Parathyroid adenoma (tissue), 2 donors: ENCODE results near the gene ACVRL1.

ENCODE experiments used
- H2AFZ ChIP-seq: fragments of 300-600 bp; sonication (generic); one replicate; pipeline ENCODE4 v1.7.0; 2017; ENCODE audit warnings: antibody characterized with exemption, mild to moderate bottlenecking
- H3K27ac ChIP-seq: fragments of 300-600 bp; sonication (generic); one replicate; pipeline ENCODE4 v1.7.0; 2017
- H3K27me3 ChIP-seq: fragments of 300-600 bp; sonication (generic); one replicate; pipeline ENCODE4 v1.7.0; 2017; ENCODE audit warnings: low read length; ENCODE audit not compliant: control insufficient read depth, insufficient read depth
- H3K36me3 ChIP-seq: fragments of 300-600 bp; sonication (generic); one replicate; pipeline ENCODE4 v1.7.0; 2017; ENCODE audit warnings: low read length; ENCODE audit not compliant: control insufficient read depth, insufficient read depth
- H3K4me1 ChIP-seq: fragments of 300-600 bp; sonication (generic); one replicate; pipeline ENCODE4 v1.7.0; 2017; ENCODE audit warnings: control low read depth
- H3K4me2 ChIP-seq: fragments of 300-600 bp; sonication (generic); one replicate; pipeline ENCODE4 v1.7.0; 2017; ENCODE audit warnings: low read length
- H3K4me3 ChIP-seq: fragments of 300-600 bp; sonication (generic); one replicate; pipeline ENCODE4 v1.7.0; 2017; ENCODE audit warnings: low read depth, low read length
- H3K79me2 ChIP-seq: fragments of 300-600 bp; sonication (generic); one replicate; pipeline ENCODE4 v1.7.0; 2017; ENCODE audit warnings: control low read depth
- H3K9ac ChIP-seq: fragments of 300-600 bp; sonication (generic); one replicate; pipeline ENCODE4 v1.7.0; 2017; ENCODE audit warnings: mild to moderate bottlenecking
- H3K9me3 ChIP-seq: fragments of 300-600 bp; sonication (generic); one replicate; pipeline ENCODE4 v1.7.0; 2017; ENCODE audit warnings: low read length; ENCODE audit not compliant: control insufficient read depth
- TF ChIP-seq, protein P1 (sequence below): fragments of 300-600 bp; sonication (generic); IDR thresholded peaks from one replicate; pipeline ENCODE4 v1.7.0; 2017; ENCODE audit warnings: antibody characterized with exemption, mild to moderate bottlenecking
- donor health status: primary hyperparathyroidism.

ACVRL1 gene

GRCh38 chr12:51926718-51927117 lies 19.4 kb downstream of the ACVRL1 start:
- Histone ChIP-seq H3K9me3 (no peaks in the 10 kb centered on the region), H3K27me3 (no peaks in the 10 kb centered on the region), H3K9ac (no peak overlapping the region), H3K4me3 (no peak overlapping the region), H3K4me2 (peak overlapping the region; percentile 34), H3K27ac (peak overlapping the region; percentile 91), H3K36me3 (no peaks in the 10 kb centered on the region), H2AFZ (peak overlapping the region; percentile 55), H3K4me1 (peaks cover 72% of the 10 kb centered on the region), H3K79me2 (no peaks in the 10 kb centered on the region)
- TF ChIP-seq, protein P1, sequence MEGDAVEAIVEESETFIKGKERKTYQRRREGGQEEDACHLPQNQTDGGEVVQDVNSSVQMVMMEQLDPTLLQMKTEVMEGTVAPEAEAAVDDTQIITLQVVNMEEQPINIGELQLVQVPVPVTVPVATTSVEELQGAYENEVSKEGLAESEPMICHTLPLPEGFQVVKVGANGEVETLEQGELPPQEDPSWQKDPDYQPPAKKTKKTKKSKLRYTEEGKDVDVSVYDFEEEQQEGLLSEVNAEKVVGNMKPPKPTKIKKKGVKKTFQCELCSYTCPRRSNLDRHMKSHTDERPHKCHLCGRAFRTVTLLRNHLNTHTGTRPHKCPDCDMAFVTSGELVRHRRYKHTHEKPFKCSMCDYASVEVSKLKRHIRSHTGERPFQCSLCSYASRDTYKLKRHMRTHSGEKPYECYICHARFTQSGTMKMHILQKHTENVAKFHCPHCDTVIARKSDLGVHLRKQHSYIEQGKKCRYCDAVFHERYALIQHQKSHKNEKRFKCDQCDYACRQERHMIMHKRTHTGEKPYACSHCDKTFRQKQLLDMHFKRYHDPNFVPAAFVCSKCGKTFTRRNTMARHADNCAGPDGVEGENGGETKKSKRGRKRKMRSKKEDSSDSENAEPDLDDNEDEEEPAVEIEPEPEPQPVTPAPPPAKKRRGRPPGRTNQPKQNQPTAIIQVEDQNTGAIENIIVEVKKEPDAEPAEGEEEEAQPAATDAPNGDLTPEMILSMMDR, result peak; percentile 79

DNA sequence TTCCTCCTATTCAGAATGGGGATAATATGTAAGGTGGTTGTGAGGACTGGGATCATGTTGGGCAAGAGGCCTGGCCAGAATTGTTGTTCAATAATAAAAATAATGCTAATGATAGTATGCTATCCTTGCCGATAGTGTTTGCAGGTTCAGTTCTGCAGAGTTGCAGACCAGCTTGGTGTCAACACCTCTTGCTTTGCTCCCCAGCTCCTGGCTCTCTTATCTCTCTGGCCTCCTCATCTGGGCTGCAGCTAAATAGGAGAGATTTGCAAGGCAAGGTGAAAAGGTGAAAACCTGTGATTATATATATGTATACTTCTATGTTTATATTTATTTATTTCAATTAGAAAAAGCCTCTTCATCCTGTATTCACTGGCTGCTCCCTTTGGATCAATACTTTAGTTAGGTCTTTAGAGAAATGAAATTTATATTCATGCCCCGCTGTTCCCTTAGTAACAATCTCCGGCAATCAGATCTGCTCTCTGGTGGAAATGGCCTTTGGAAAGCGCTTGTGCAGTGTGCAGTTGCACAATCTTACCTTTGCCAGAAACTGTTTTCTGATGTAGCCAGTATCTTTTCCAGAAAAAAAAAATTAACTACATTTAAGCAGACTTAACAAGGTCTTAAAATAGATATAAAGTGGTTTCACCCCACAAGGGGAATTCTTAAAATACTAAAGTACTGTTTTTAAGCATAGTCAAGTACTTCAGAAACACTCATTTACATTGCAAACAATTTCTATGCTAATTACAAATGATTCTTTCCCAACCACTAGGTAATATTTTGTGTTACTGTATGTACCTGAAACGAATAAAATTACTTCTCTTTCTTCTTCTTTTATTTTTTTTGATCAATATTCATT lies 25.1 kb downstream of the ACVRL1 start:
- Histone ChIP-seq H2AFZ (peak overlapping the region; percentile 49), H3K27ac (peak overlapping the region; percentile 85), H3K79me2 (no peaks in the 10 kb centered on the region), H3K27me3 (no peaks in the 10 kb centered on the region), H3K36me3 (no peaks in the 10 kb centered on the region), H3K4me1 (peaks cover 37% of the 10 kb centered on the region), H3K9ac (no peak overlapping the region), H3K4me3 (peak overlapping the region; percentile 28), H3K9me3 (no peaks in the 10 kb centered on the region), H3K4me2 (peak overlapping the region; percentile 58)
- TF ChIP-seq, protein P1, result no peak

GRCh38 chr12:51934080-51934479 lies 26.8 kb downstream of the ACVRL1 start:
- Histone ChIP-seq H3K36me3 (no peaks in the 10 kb centered on the region), H3K27ac (peak overlapping the region; percentile 40), H3K4me1 (peaks cover 44% of the 10 kb centered on the region), H3K79me2 (no peaks in the 10 kb centered on the region), H3K9me3 (no peaks in the 10 kb centered on the region), H3K4me2 (no peak overlapping the region), H2AFZ (peak overlapping the region; percentile 53), H3K4me3 (no peak overlapping the region), H3K27me3 (no peaks in the 10 kb centered on the region), H3K9ac (no peak overlapping the region)
- TF ChIP-seq, protein P1, result no peak

- Histone ChIP-seq H2AFZ (peak overlapping the region; percentile 5), H3K4me1 (peaks cover 31% of the 10 kb centered on the region), H3K79me2 (no peaks in the 10 kb centered on the region), H3K9ac (no peak overlapping the region), H3K4me2 (no peak overlapping the region), H3K4me3 (no peak overlapping the region), H3K27me3 (no peaks in the 10 kb centered on the region), H3K36me3 (no peaks in the 10 kb centered on the region), H3K9me3 (no peaks in the 10 kb centered on the region), H3K27ac (no peak overlapping the region)
- TF ChIP-seq, protein P1, result no peak
These were observed 30.6 kb downstream of the ACVRL1 start for GRCh38 chr12:51937926-51938325.

GRCh38 chr12:51938726-51939125 lies 31.4 kb downstream of the ACVRL1 start:
- Histone ChIP-seq H3K36me3 (no peaks in the 10 kb centered on the region), H2AFZ (peak overlapping the region; percentile 42), H3K79me2 (no peaks in the 10 kb centered on the region), H3K9me3 (no peaks in the 10 kb centered on the region), H3K4me2 (no peak overlapping the region), H3K27ac (no peak overlapping the region), H3K9ac (no peak overlapping the region), H3K4me1 (peaks cover 25% of the 10 kb centered on the region), H3K4me3 (no peak overlapping the region), H3K27me3 (no peaks in the 10 kb centered on the region)
- TF ChIP-seq, protein P1, result no peak
